HEK293T (cell line): ENCODE results near the gene POP4.

Experiments
- ARNT ChIP-seq: fragments of 450-650 bp; IDR thresholded peaks from 2 replicates; pipeline ENCODE4 v1.6.1; 2017; ENCODE audit warnings: mild to moderate bottlenecking
- FOXM1 ChIP-seq: fragments of 450-650 bp; IDR thresholded peaks from 2 replicates; pipeline ENCODE4 v1.6.1; 2017; ENCODE audit warnings: mild to moderate bottlenecking, borderline replicate concordance
- SP1 ChIP-seq: fragments of 450-650 bp; IDR thresholded peaks from 2 replicates; pipeline ENCODE4 v1.6.1; 2017
- TF ChIP-seq, protein P1 (sequence below): fragments of 450-650 bp; IDR thresholded peaks from 2 replicates; pipeline ENCODE4 v1.6.1; 2016

- TF ChIP-seq SP1 (no peak), FOXM1 (no peak), ARNT (no peak)
- TF ChIP-seq, protein P1, sequence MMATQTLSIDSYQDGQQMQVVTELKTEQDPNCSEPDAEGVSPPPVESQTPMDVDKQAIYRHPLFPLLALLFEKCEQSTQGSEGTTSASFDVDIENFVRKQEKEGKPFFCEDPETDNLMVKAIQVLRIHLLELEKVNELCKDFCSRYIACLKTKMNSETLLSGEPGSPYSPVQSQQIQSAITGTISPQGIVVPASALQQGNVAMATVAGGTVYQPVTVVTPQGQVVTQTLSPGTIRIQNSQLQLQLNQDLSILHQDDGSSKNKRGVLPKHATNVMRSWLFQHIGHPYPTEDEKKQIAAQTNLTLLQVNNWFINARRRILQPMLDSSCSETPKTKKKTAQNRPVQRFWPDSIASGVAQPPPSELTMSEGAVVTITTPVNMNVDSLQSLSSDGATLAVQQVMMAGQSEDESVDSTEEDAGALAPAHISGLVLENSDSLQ: no peak
Observed at GRCh38 chr19:29635963-29636362, 29.9 kb downstream of the POP4 start.
